ENCODE measurements around the gene EGFR. TPM values are rescaled to one million over a fixed set of nuclear protein-coding genes. Genes with fewer than 3 reads are reported as not detected.

The EGFR gene
- total RNA-seq, 4 donors from 2014 or later = 224 to 292 (median 233) TPM

DNA sequence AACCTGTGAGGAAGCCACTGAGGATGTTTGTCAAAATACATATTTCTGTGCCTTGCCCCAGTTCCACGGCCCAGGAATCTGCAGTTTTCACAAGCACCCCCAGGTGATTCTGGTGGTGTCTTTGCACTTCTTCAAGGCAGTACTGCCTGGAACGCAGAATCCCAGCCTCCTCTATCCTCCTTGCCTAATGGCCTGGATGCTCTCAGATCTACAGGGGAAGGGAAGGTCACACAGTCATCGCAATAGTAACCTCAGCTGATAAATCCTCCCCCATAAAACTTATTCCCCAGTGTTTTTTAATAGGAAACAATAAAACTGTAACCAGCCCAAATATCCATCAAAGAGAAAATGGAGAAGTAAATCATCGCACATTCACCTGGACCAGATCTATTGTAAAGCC lies 78.3 kb downstream of the EGFR start:
- no peak for DNase-seq (ENCODE audit: low spot score in 2 of 2)
- no peak overlapping the region for H3K4me3 ChIP-seq (ENCODE audit: low read depth, poor library complexity, severe bottlenecking)
- 82 to 87% methylated on average over 4 of the region's 4 CpGs for WGBS, 2 donors
- no peak for TF ChIP-seq POLR2A (IDR thresholded peaks at IDR 0.05)
- TF ChIP-seq, protein P1, sequence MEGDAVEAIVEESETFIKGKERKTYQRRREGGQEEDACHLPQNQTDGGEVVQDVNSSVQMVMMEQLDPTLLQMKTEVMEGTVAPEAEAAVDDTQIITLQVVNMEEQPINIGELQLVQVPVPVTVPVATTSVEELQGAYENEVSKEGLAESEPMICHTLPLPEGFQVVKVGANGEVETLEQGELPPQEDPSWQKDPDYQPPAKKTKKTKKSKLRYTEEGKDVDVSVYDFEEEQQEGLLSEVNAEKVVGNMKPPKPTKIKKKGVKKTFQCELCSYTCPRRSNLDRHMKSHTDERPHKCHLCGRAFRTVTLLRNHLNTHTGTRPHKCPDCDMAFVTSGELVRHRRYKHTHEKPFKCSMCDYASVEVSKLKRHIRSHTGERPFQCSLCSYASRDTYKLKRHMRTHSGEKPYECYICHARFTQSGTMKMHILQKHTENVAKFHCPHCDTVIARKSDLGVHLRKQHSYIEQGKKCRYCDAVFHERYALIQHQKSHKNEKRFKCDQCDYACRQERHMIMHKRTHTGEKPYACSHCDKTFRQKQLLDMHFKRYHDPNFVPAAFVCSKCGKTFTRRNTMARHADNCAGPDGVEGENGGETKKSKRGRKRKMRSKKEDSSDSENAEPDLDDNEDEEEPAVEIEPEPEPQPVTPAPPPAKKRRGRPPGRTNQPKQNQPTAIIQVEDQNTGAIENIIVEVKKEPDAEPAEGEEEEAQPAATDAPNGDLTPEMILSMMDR (IDR thresholded peaks at IDR 0.05) = no peak
- intact Hi-C loops (cut with DNase I; ENCODE audit: low total_unique reads) = no loop called here

DNA sequence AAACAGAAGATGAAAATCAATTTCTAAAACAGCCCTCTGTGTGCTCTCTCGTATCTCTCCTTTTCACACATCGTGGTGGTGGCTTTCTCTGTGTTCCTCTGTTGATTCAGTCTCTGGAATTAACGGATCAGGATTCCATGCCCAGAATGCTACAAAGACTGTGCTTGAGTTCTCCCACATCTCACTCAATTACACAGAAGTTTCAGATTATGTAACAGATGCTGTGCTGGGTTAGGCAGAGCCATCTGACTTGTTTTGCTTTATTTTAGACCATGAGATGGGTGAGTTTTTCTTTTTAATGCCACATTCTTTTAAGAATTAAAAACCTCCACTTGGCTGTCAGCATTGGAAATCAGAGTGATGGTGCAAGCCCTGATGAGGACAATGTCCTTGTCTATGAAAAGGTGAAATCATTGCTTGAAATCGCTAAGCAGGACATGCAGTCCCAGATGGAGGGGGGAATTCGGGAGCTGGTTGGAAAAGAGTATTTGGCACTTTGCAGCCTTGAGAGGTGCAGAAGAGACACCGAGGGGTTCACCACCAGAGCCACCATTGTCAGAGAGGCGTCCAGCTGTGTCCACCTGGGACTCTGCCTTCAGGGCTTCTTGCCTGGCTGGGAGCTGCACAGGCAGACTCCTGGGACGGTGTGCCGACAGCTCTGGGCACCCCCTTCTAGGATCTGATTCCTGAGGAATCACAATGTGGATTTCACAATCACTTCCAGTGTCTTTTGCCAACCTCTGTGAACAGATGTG lies 80.4 kb downstream of the EGFR start:
- 26 to 32% methylated on average over 9 of the region's 9 CpGs for WGBS, 2 donors
- TF ChIP-seq, protein P1 (IDR thresholded peaks at IDR 0.05) = no peak
- TF ChIP-seq POLR2A (IDR thresholded peaks at IDR 0.05) = no peak
- no peak for DNase-seq (ENCODE audit: low spot score in 2 of 2)
- H3K4me3 ChIP-seq (ENCODE audit: low read depth, poor library complexity, severe bottlenecking) = no peak overlapping the region
- intact Hi-C loops (cut with DNase I; ENCODE audit: low total_unique reads) = no loop called here

DNA sequence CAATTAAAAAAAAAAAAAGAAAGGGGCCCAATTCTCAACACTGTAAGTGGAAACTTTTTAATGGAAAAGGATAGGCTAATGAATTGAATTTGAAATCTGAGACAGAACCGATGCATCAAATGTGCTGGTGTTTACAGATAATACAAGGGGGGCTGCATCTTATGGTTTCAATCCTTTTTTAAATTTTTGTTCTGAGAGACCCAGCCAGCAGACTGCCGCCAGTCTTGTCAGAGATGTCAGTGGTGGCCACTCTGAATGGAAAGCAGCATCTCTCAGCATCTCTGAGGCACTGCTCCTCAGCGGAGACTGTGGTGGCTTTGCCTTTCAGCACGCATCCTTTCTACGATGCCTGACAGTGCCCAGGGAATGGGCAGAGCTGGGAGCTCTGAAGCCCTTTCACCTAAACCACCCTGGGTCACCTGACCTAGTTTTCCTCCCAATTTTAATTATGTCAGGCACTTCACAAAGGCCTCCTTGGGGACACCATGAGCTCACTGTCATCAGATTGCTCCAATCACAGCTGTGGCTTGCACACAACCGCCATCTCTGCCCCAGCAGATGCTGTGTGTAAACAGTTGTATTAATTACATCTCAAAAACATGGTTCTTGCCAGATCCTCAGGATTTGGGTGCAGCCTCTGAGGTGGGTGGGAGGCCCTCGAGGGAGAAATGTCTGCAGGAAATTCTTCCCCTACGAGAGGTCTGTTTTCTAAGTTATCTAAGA lies 81.2 kb downstream of the EGFR start:
- intact Hi-C loops (cut with DNase I; ENCODE audit: low total_unique reads) = no loop called here
- 26 to 49% methylated on average over 8 of the region's 8 CpGs for WGBS, 2 donors
- TF ChIP-seq POLR2A (IDR thresholded peaks at IDR 0.05) = no peak
- TF ChIP-seq, protein P1 (IDR thresholded peaks at IDR 0.05) = no peak
- H3K4me3 ChIP-seq (ENCODE audit: low read depth, poor library complexity, severe bottlenecking) = no peak overlapping the region
- DNase-seq (ENCODE audit: low spot score in 2 of 2) = no peak

DNA sequence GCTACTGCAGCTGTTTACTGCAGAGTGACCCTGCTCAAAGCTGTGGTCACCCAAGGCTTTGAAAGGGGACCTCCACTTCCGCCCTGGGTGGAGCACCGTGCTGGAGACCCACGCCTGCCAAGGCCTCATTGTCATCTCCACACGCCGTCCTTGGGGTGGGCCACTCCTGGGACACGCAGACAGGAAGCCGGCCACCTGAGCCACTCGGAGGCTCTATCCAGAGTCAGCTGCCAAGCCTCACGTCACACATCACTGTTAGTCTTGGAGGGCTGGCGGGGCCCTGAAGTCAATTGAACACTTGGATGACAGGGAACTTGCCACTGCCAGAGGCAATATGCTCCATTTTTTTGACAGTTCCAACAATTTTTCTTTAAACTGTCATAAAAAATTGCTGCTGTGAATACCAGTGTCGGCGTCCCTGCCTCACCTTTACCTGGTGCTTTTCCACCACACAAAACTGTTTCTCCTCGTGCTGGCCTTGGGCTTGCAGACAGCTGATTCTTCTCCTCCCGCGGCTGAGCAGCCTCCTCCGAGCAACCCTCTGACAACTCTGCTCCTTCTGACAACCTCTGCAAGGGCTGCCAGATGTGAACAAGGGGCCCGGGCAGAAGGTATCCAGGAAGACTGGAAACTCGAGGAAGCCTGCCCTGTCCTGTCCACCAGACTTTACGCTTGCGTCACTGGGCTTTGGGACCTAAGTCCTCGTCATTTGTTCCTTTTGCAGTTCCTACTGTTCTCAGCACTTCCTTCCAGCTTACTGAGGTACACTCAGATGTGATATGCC lies 81.9 kb downstream of the EGFR start:
- peak in 1 of 2 donors; percentile 81 for DNase-seq (ENCODE audit: low spot score in 2 of 2)
- TF ChIP-seq POLR2A (IDR thresholded peaks at IDR 0.05) = no peak
- TF ChIP-seq, protein P1 (IDR thresholded peaks at IDR 0.05) = no peak
- intact Hi-C loops (cut with DNase I; ENCODE audit: low total_unique reads) = no loop called here
- no peak overlapping the region for H3K4me3 ChIP-seq (ENCODE audit: low read depth, poor library complexity, severe bottlenecking)
- 25 to 31% methylated on average over 21 of the region's 21 CpGs for WGBS, 2 donors

DNA sequence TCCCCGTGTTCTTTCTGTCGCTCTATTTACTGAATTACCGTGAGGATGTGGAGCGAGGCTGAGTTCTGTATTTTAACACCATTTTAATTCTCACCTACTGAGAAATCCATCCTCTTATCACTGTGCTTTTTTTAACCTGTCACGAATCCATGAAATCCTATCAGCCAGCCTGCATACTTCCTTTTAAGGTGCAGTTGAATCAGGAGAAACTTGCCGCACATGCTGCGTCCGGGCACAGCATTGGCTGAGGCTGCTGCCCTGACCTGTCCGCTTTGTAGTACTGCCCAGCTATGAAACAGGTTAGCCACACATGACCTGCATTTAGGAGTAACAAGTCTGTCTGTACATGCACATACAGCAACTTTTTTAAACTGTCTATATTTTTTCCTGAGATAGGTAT lies 82.5 kb downstream of the EGFR start:
- H3K4me3 ChIP-seq (ENCODE audit: low read depth, poor library complexity, severe bottlenecking) = no peak overlapping the region
- WGBS, 2 donors = 52 to 58% methylated on average over 9 of the region's 9 CpGs
- intact Hi-C loops (cut with DNase I; ENCODE audit: low total_unique reads) = no loop called here

More for the DNA sequence above, 82.5 kb downstream of the EGFR start:
- TF ChIP-seq, protein P1 (IDR thresholded peaks at IDR 0.05) = no peak
- no peak for TF ChIP-seq POLR2A (IDR thresholded peaks at IDR 0.05)
- DNase-seq (ENCODE audit: low spot score in 2 of 2) = peak in 1 of 2 donors; percentile 80

All from lower leg skin (tissue), 4 donors.